Measurements from ENCODE around the gene FGD6.
"Not testable (repeated sequence)": the region's sequence is repeated elsewhere in the genome, so short reads cannot be mapped to it uniquely, and the experiment has no call there.

FGD6 gene

GRCh38 chr12:95197636-95198035, 19.6 kb downstream of the FGD6 start:
- no peak overlapping the region for H3K4me3 ChIP-seq (ENCODE audit: low read length)
- H3K4me1 ChIP-seq (ENCODE audit: insufficient read depth, low read length) = peaks cover 3% of the 10 kb centered on the region
- no peaks in the 10 kb centered on the region for H3K9me3 ChIP-seq (ENCODE audit: low read length)
- no peaks in the 10 kb centered on the region for H3K36me3 ChIP-seq (ENCODE audit: insufficient read depth, low read length)
- H2AFZ ChIP-seq (ENCODE audit: low read depth, low read length) = no peak overlapping the region
- H3K27me3 ChIP-seq (ENCODE audit: insufficient read depth, low read length) = no peaks in the 10 kb centered on the region

DNA sequence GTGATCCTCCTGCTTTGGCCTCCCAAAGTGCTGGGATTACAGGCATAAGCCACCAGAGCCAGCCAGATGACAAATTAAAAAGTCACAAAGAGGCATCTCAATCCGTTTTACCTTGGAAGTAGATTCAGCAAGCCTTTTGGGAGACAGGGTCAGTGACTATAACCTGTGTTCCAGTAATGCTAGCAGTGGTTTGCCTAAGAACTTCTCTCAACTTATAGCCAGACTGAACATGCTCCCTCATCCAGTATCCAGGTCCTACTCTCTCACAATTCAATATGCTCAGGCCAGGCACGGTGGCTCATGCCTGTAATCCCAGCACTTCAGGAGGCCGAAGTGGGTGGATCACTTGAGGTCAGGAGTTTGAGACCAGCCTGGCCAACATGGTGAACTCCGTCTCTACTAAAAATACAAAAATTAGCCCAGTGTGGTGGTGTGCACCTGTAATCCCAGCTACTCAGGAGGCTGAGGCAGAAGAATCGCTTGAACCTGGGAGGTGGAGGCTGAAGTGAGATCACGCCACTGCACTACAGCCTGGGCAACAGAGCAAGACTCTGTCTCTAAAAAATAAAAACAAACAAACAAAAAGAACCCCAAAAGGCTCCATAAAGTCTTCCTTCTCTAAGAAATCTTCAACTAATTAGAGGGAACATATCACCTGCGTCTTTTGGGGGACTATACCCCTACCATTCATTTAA, 20.2 kb downstream of the FGD6 start:
- not testable (repeated sequence) for H3K36me3 ChIP-seq (ENCODE audit: insufficient read depth, low read length); H2AFZ ChIP-seq (ENCODE audit: low read depth, low read length)

DNA sequence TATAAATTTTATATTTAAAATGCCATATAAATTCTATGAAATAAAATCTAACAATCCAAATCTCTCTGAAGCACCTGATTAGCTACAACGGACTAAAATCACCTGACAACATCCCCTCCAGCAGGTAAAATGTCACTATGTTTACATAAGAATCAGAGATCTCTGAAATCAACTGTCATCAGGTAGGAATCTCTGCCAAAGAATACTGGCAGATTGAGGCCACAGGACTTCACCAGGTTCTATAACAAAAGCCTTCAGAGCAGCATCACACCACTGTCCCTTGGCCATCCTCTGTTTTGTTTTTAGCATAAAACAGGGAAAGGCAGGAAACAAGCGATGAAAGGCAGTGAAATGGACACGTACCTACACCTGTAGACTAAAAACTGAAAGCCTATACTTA, 22.1 kb downstream of the FGD6 start:
- Histone ChIP-seq H3K27me3 (ENCODE audit: insufficient read depth, low read length) (no peaks in the 10 kb centered on the region), H3K4me3 (ENCODE audit: low read length) (no peak overlapping the region), H3K9me3 (ENCODE audit: low read length) (no peaks in the 10 kb centered on the region), H2AFZ (ENCODE audit: low read depth, low read length) (no peak overlapping the region), H3K36me3 (ENCODE audit: insufficient read depth, low read length) (no peaks in the 10 kb centered on the region), H3K4me1 (ENCODE audit: insufficient read depth, low read length) (no peaks in the 10 kb centered on the region)

More for the DNA sequence above, 20.2 kb downstream of the FGD6 start:
- not testable (repeated sequence) for H3K4me1 ChIP-seq (ENCODE audit: insufficient read depth, low read length); H3K9me3 ChIP-seq (ENCODE audit: low read length); H3K4me3 ChIP-seq (ENCODE audit: low read length); H3K27me3 ChIP-seq (ENCODE audit: insufficient read depth, low read length)

GRCh38 chr12:95193139-95193538, 24.1 kb downstream of the FGD6 start:
- no peak overlapping the region for H3K4me3 ChIP-seq (ENCODE audit: low read length)
- no peak overlapping the region for H2AFZ ChIP-seq (ENCODE audit: low read depth, low read length)
- H3K9me3 ChIP-seq (ENCODE audit: low read length) = no peaks in the 10 kb centered on the region
- peaks cover 5% of the 10 kb centered on the region for H3K4me1 ChIP-seq (ENCODE audit: insufficient read depth, low read length)
- H3K27me3 ChIP-seq (ENCODE audit: insufficient read depth, low read length) = no peaks in the 10 kb centered on the region
- no peaks in the 10 kb centered on the region for H3K36me3 ChIP-seq (ENCODE audit: insufficient read depth, low read length)

DNA sequence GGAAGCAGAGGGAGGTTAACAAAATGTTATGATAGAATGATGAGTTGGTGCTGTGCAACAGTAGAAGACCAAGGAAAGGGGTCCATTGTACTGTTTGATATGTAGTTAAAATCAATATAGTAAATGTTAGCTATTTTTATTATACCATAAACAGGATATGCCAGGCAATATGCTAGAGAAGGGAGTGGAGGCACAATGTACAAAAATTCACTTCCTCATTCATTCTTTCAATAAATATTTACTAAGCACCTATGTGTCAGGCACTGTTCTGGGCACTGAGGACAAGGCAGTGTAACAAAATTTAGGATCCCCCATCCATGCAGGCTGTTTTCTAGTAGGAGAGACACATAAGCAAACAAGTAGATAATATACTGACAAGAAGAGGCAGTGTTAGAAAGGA, 25.0 kb downstream of the FGD6 start:
- no peaks in the 10 kb centered on the region for H3K27me3 ChIP-seq (ENCODE audit: insufficient read depth, low read length)
- no peak overlapping the region for H2AFZ ChIP-seq (ENCODE audit: low read depth, low read length)
- no peaks in the 10 kb centered on the region for H3K36me3 ChIP-seq (ENCODE audit: insufficient read depth, low read length)
- H3K4me3 ChIP-seq (ENCODE audit: low read length) = no peak overlapping the region
- H3K4me1 ChIP-seq (ENCODE audit: insufficient read depth, low read length) = peaks cover 9% of the 10 kb centered on the region
- no peaks in the 10 kb centered on the region for H3K9me3 ChIP-seq (ENCODE audit: low read length)

DNA sequence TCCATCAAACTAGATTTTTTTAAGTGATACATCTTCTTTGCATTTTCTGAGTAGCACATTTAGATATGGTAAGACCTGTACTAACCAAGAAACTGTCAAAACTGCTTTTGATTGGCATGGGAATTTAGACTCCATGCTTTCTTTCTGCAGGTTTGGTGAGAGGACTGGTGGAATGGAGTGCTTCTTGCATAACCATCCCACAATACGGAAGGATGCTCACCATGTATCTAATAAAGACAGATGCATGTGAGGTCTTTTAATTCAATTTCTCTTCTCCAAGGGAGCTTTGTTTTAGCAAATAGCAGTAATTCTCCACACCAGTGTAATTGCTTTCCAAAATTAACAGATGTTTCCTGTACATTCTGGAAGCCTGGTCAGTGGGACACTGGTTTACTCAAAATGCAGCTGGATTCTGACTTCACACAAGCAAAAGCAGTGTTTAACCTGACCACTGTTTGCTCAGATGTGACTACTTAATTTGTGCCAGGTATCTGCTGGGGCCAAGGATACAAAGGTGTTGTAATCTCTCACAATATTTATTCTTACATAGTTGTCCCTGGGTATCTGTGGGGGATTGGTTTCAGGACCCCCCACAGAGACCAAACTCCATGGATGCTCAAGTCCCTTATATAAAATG, 26.1 kb downstream of the FGD6 start:
- H3K27me3 ChIP-seq (ENCODE audit: insufficient read depth, low read length) = no peaks in the 10 kb centered on the region
- peaks cover 3% of the 10 kb centered on the region for H3K36me3 ChIP-seq (ENCODE audit: insufficient read depth, low read length)
- no peak overlapping the region for H3K4me3 ChIP-seq (ENCODE audit: low read length)
- H3K4me1 ChIP-seq (ENCODE audit: insufficient read depth, low read length) = peaks cover 9% of the 10 kb centered on the region
- H3K9me3 ChIP-seq (ENCODE audit: low read length) = no peaks in the 10 kb centered on the region
- H2AFZ ChIP-seq (ENCODE audit: low read depth, low read length) = no peak overlapping the region

- Histone ChIP-seq H3K27me3 (ENCODE audit: insufficient read depth, low read length) (no peaks in the 10 kb centered on the region), H3K4me3 (ENCODE audit: low read length) (no peak overlapping the region), H3K36me3 (ENCODE audit: insufficient read depth, low read length) (peaks cover 5% of the 10 kb centered on the region), H2AFZ (ENCODE audit: low read depth, low read length) (no peak overlapping the region), H3K9me3 (ENCODE audit: low read length) (no peaks in the 10 kb centered on the region), H3K4me1 (ENCODE audit: insufficient read depth, low read length) (peaks cover 9% of the 10 kb centered on the region)
These were observed 29.3 kb downstream of the FGD6 start for GRCh38 chr12:95187865-95188415.

DNA sequence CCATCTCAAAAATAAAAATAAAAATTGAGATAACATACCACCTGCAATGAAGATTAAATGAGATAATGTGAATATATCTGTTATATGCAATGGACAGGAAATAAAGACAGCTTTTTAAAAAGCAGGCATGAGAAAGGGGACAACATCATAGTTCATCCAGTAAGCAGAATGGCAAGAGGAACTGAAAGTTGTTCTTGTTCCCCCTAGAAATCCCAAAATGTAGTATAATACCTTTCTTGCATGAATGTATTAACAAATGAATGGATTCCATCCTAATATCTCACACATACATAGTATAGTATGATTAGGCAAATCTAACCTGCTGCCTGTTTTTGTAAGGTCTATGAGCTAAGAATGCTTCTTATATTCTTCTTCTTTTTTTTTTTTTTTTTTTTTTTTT, 31.4 kb downstream of the FGD6 start:
- no peaks in the 10 kb centered on the region for H3K9me3 ChIP-seq (ENCODE audit: low read length)
- no peak overlapping the region for H2AFZ ChIP-seq (ENCODE audit: low read depth, low read length)
- H3K4me3 ChIP-seq (ENCODE audit: low read length) = no peak overlapping the region
- H3K27me3 ChIP-seq (ENCODE audit: insufficient read depth, low read length) = no peaks in the 10 kb centered on the region
- peaks cover 9% of the 10 kb centered on the region for H3K4me1 ChIP-seq (ENCODE audit: insufficient read depth, low read length)
- H3K36me3 ChIP-seq (ENCODE audit: insufficient read depth, low read length) = peaks cover 5% of the 10 kb centered on the region

- no peak overlapping the region for H2AFZ ChIP-seq (ENCODE audit: low read depth, low read length)
- no peak overlapping the region for H3K4me3 ChIP-seq (ENCODE audit: low read length)
- H3K4me1 ChIP-seq (ENCODE audit: insufficient read depth, low read length) = peaks cover 9% of the 10 kb centered on the region
- H3K27me3 ChIP-seq (ENCODE audit: insufficient read depth, low read length) = no peaks in the 10 kb centered on the region
- H3K36me3 ChIP-seq (ENCODE audit: insufficient read depth, low read length) = peaks cover 5% of the 10 kb centered on the region
- no peaks in the 10 kb centered on the region for H3K9me3 ChIP-seq (ENCODE audit: low read length)
These were observed 32.2 kb downstream of the FGD6 start for GRCh38 chr12:95185072-95185471.

DNA sequence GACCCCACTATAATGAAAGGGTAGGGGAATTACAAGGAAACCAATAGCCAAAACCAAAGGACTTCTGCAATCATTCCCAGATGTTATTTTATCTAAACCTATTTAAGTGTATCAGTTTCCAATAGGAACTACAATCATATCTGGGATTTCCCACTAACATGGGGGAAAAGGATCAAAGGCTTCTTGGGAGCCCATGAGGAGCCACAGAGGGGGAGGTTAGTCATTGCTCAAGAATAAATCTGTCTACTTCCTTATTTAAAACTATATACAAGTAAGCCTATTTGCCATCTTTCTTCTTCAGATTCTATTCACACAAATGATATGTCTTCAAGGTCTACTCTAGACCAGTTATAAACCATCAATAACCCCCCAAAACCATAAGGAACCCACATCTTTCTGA, 33.1 kb downstream of the FGD6 start:
- H3K4me3 ChIP-seq (ENCODE audit: low read length) = no peak overlapping the region
- H3K9me3 ChIP-seq (ENCODE audit: low read length) = no peaks in the 10 kb centered on the region
- H2AFZ ChIP-seq (ENCODE audit: low read depth, low read length) = no peak overlapping the region
- peaks cover 9% of the 10 kb centered on the region for H3K4me1 ChIP-seq (ENCODE audit: insufficient read depth, low read length)
- H3K36me3 ChIP-seq (ENCODE audit: insufficient read depth, low read length) = peaks cover 5% of the 10 kb centered on the region
- H3K27me3 ChIP-seq (ENCODE audit: insufficient read depth, low read length) = no peaks in the 10 kb centered on the region

- no peak overlapping the region for H2AFZ ChIP-seq (ENCODE audit: low read depth, low read length)
- no peaks in the 10 kb centered on the region for H3K9me3 ChIP-seq (ENCODE audit: low read length)
- H3K4me1 ChIP-seq (ENCODE audit: insufficient read depth, low read length) = peaks cover 3% of the 10 kb centered on the region
- H3K4me3 ChIP-seq (ENCODE audit: low read length) = no peak overlapping the region
- no peaks in the 10 kb centered on the region for H3K27me3 ChIP-seq (ENCODE audit: insufficient read depth, low read length)
- peaks cover 5% of the 10 kb centered on the region for H3K36me3 ChIP-seq (ENCODE audit: insufficient read depth, low read length)
These were observed 34.3 kb downstream of the FGD6 start for GRCh38 chr12:95182868-95183415.

- Histone ChIP-seq H3K27me3 (ENCODE audit: insufficient read depth, low read length) (no peaks in the 10 kb centered on the region), H3K36me3 (ENCODE audit: insufficient read depth, low read length) (peaks cover 2% of the 10 kb centered on the region), H3K4me3 (ENCODE audit: low read length) (no peak overlapping the region), H2AFZ (ENCODE audit: low read depth, low read length) (no peak overlapping the region), H3K4me1 (ENCODE audit: insufficient read depth, low read length) (no peaks in the 10 kb centered on the region), H3K9me3 (ENCODE audit: low read length) (no peaks in the 10 kb centered on the region)
These were observed 36.2 kb downstream of the FGD6 start for GRCh38 chr12:95181103-95181502.

DNA sequence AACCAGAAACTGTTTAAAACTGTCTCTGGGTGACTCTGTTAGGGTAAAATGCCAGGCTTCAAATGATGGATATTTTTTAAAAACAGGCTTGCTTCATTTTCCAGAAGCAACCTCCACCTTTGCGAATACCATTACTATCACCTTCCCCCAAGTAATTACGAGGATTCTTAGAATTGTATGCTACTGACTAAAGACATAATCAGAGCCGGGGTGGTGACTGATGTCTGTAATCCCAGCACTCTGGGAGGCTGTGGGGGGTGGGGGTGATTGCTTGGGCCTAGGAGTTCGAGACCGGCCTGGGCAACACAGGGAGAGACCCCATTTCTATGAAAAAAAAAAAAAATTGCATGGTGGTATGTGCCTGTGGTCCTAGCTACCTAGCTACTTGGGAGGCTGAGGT, 38.3 kb downstream of the FGD6 start:
- no peak overlapping the region for H3K4me3 ChIP-seq (ENCODE audit: low read length)
- H3K36me3 ChIP-seq (ENCODE audit: insufficient read depth, low read length) = no peaks in the 10 kb centered on the region
- H3K27me3 ChIP-seq (ENCODE audit: insufficient read depth, low read length) = no peaks in the 10 kb centered on the region
- H2AFZ ChIP-seq (ENCODE audit: low read depth, low read length) = no peak overlapping the region
- H3K4me1 ChIP-seq (ENCODE audit: insufficient read depth, low read length) = no peaks in the 10 kb centered on the region
- H3K9me3 ChIP-seq (ENCODE audit: low read length) = no peaks in the 10 kb centered on the region
